Endometrium (tissue), 2 donors: ENCODE results near the gene RET.

Experiments used
- FAIRE-seq: peaks from 2 replicates; lab custom pipeline; 2012; peaks lifted over from hg19 to GRCh38; lab: Jason Lieb, UNC
- donor health status: control.
- donor health status: control.

Gene RET

GRCh38 chr10:43062402-43063160 is 14.3 kb upstream of the RET start:
- no peak for FAIRE-seq

GRCh38 chr10:43064331-43065075 is 12.4 kb upstream of the RET start:
- no peak for FAIRE-seq

GRCh38 chr10:43065234-43065633 is 11.6 kb upstream of the RET start:
- no peak for FAIRE-seq

- no peak for FAIRE-seq
Measured at GRCh38 chr10:43065761-43066160, 11.1 kb upstream of the RET start.

GRCh38 chr10:43066481-43066880 is 10.4 kb upstream of the RET start:
- no peak for FAIRE-seq

GRCh38 chr10:43067391-43068135 is 9.3 kb upstream of the RET start:
- no peak for FAIRE-seq

GRCh38 chr10:43068136-43068395 is 8.8 kb upstream of the RET start:
- no peak for FAIRE-seq

- no peak for FAIRE-seq
Measured at GRCh38 chr10:43068471-43069210, 8.2 kb upstream of the RET start.

GRCh38 chr10:43069211-43069515 is 7.7 kb upstream of the RET start:
- FAIRE-seq = no peak

- no peak for FAIRE-seq
Measured at GRCh38 chr10:43069579-43069978, 7.3 kb upstream of the RET start.

- FAIRE-seq = no peak
Measured at GRCh38 chr10:43070121-43071085, 6.5 kb upstream of the RET start.

GRCh38 chr10:43071865-43072650 is 4.8 kb upstream of the RET start:
- FAIRE-seq = no peak

- FAIRE-seq = no peak
Measured at GRCh38 chr10:43073191-43073590, 3.7 kb upstream of the RET start.

GRCh38 chr10:43073721-43074120 is 3.1 kb upstream of the RET start:
- no peak for FAIRE-seq

GRCh38 chr10:43074409-43074808 is 2.5 kb upstream of the RET start:
- FAIRE-seq = no peak

- no peak for FAIRE-seq
Measured at GRCh38 chr10:43074827-43075611, 1.9 kb upstream of the RET start.

- FAIRE-seq = no peak
Measured at GRCh38 chr10:43075612-43076003, 1.3 kb upstream of the RET start.

- FAIRE-seq = no peak
Measured at GRCh38 chr10:43076311-43076875, 476 bp upstream of the RET start.

- FAIRE-seq = no peak
Measured at GRCh38 chr10:43077421-43078171, 727 bp downstream of the RET start.
